H9 (cell line): Measurements from ENCODE around the gene ATPAF1. TPM values are rescaled to one million over a fixed set of nuclear protein-coding genes. Genes with fewer than 3 reads are reported as not detected.

Experiments
- DNase-seq: peaks from one replicate; pipeline ENCODE4 v3.0.0-alpha.2; 2017
- H2AFZ ChIP-seq: one replicate; pipeline ENCODE4 v1.6.1; 2013; ENCODE audit warnings: mild to moderate bottlenecking, low read length, control low read depth, moderate library complexity
- H2AK5ac ChIP-seq: 2 replicates; pipeline ENCODE4 v1.6.1; 2013; ENCODE audit warnings: low read length, control low read depth, mixed read lengths; ENCODE audit not compliant: insufficient read length
- H2BK120ac ChIP-seq: one replicate; pipeline ENCODE4 v1.6.1; 2013; ENCODE audit warnings: low read depth, mild to moderate bottlenecking, low read length, control low read depth, inconsistent platforms; ENCODE audit not compliant: poor library complexity, severe bottlenecking
- H2BK12ac ChIP-seq: 2 replicates; pipeline ENCODE4 v1.6.1; 2013; ENCODE audit warnings: low read length, control low read depth, mixed read lengths, low read depth; ENCODE audit not compliant: insufficient read length
- H2BK15ac ChIP-seq: 2 replicates; pipeline ENCODE4 v1.6.1; 2013; ENCODE audit warnings: low read depth, low read length, control low read depth
- H2BK20ac ChIP-seq: one replicate; pipeline ENCODE4 v1.6.1; 2013; ENCODE audit warnings: low read depth, mild to moderate bottlenecking, low read length, control low read depth, inconsistent platforms; ENCODE audit not compliant: poor library complexity, severe bottlenecking
- H2BK5ac ChIP-seq: 2 replicates; pipeline ENCODE4 v1.6.1; 2013; ENCODE audit warnings: low read length, control low read depth, mixed read lengths; ENCODE audit not compliant: insufficient read length
- H3K14ac ChIP-seq: 2 replicates; pipeline ENCODE4 v1.6.1; 2013; ENCODE audit warnings: low read length, control low read depth; ENCODE audit not compliant: insufficient read depth
- H3K18ac ChIP-seq: 2 replicates; pipeline ENCODE4 v1.6.1; 2013; ENCODE audit warnings: low read depth, mild to moderate bottlenecking, mixed read lengths, low read length, control low read depth; ENCODE audit not compliant: insufficient read length
- H3K23ac ChIP-seq: 2 replicates; pipeline ENCODE4 v1.6.1; 2013; ENCODE audit warnings: low read length, control low read depth, mixed read lengths, low read depth; ENCODE audit not compliant: insufficient read length
- H3K23me2 ChIP-seq: 2 replicates; pipeline ENCODE4 v1.6.1; 2013; ENCODE audit warnings: low read depth, mild to moderate bottlenecking, mixed read lengths, low read length, control low read depth; ENCODE audit not compliant: insufficient read length, poor library complexity, severe bottlenecking
- H3K27ac ChIP-seq: 2 replicates; pipeline ENCODE4 v1.5.1; 2013; ENCODE audit warnings: low read length, control low read depth, mixed read lengths, low read depth; ENCODE audit not compliant: insufficient read length
- H3K27me3 ChIP-seq: 2 replicates; pipeline ENCODE4 v1.6.1; 2013; ENCODE audit warnings: low read length, control low read depth, inconsistent platforms; ENCODE audit not compliant: insufficient read depth
- H3K4ac ChIP-seq: 2 replicates; pipeline ENCODE4 v1.6.1; 2013; ENCODE audit warnings: low read depth, mild to moderate bottlenecking, control low read depth, inconsistent platforms, low read length, moderate library complexity
- H3K4me1 ChIP-seq: 2 replicates; pipeline ENCODE4 v1.6.1; 2013; ENCODE audit warnings: low read length, control low read depth, inconsistent platforms; ENCODE audit not compliant: insufficient read depth
- H3K4me2 ChIP-seq: 2 replicates; pipeline ENCODE4 v1.6.1; 2013; ENCODE audit warnings: low read length, control low read depth, mixed read lengths; ENCODE audit not compliant: insufficient read length, insufficient read depth
- H3K56ac ChIP-seq: 2 replicates; pipeline ENCODE4 v1.6.1; 2013; ENCODE audit warnings: low read depth, mild to moderate bottlenecking, mixed read lengths, low read length, control low read depth; ENCODE audit not compliant: insufficient read length
- H3K79me1 ChIP-seq: 2 replicates; pipeline ENCODE4 v1.6.1; 2013; ENCODE audit warnings: low read depth, mild to moderate bottlenecking, moderate library complexity, low read length, control low read depth, inconsistent platforms; ENCODE audit not compliant: insufficient read depth, poor library complexity, severe bottlenecking
- H3K79me2 ChIP-seq: 2 replicates; pipeline ENCODE4 v1.6.1; 2013; ENCODE audit warnings: low read length, control low read depth, inconsistent platforms; ENCODE audit not compliant: insufficient read depth
- H3K9ac ChIP-seq: 2 replicates; pipeline ENCODE4 v1.6.1; 2013; ENCODE audit warnings: low read length, control low read depth, mixed read lengths; ENCODE audit not compliant: insufficient read length; ENCODE audit errors: extremely low read depth
- H3K9me3 ChIP-seq: one replicate; pipeline ENCODE4 v1.6.1; 2013; ENCODE audit warnings: low read depth, low read length, inconsistent platforms; ENCODE audit not compliant: control insufficient read depth
- H3T11ph ChIP-seq: one replicate; pipeline ENCODE4 v1.6.1; 2013; ENCODE audit warnings: mild to moderate bottlenecking, low read length, control low read depth, inconsistent platforms
- H4K20me1 ChIP-seq: one replicate; pipeline ENCODE4 v1.6.1; 2013; ENCODE audit not compliant: control insufficient read depth, insufficient read length, insufficient read depth
- H4K5ac ChIP-seq: 2 replicates; pipeline ENCODE4 v1.6.1; 2013; ENCODE audit warnings: low read depth, mild to moderate bottlenecking, mixed read lengths, low read length, control low read depth; ENCODE audit not compliant: insufficient read length
- H4K8ac ChIP-seq: replicated peaks from 2 replicates; pipeline ENCODE4 v1.6.1; 2013; ENCODE audit warnings: low read length, control low read depth, mixed read lengths, low read depth; ENCODE audit not compliant: insufficient read length
- H4K91ac ChIP-seq: 2 replicates; pipeline ENCODE4 v1.6.1; 2013; ENCODE audit warnings: low read depth, mild to moderate bottlenecking, moderate library complexity, mixed read lengths, low read length, control low read depth; ENCODE audit not compliant: insufficient read length
- H3K27ac Mint-ChIP-seq, 3 experiments: 2 replicates in 2 of 3; 3 replicates in 1 of 3; pipeline ENCODE4 v1.8.0; 2020 to 2021; ENCODE audit warnings: mixed read lengths in 3 of 3, mild to moderate bottlenecking in 1 of 3, moderate library complexity in 1 of 3
- H3K27me3 Mint-ChIP-seq: 2 replicates; pipeline ENCODE4 v1.8.0; 2021; ENCODE audit warnings: low read depth, mild to moderate bottlenecking, moderate library complexity, mixed read lengths
- H3K36me3 Mint-ChIP-seq, 3 experiments: 2 replicates in 2 of 3; 3 replicates in 1 of 3; pipeline ENCODE4 v1.8.0; 2020 to 2021; ENCODE audit warnings: low read depth in 3 of 3, mixed read lengths in 3 of 3; ENCODE audit not compliant: insufficient read depth in 1 of 3
- H3K4me1 Mint-ChIP-seq, 2 experiments: 2 replicates each; pipeline ENCODE4 v1.8.0; 2020; ENCODE audit warnings: mixed read lengths in 2 of 2
- H3K4me3 Mint-ChIP-seq, 2 experiments: 2 replicates in 1 of 2; 3 replicates in 1 of 2; pipeline ENCODE4 v1.8.0; 2020 to 2021; ENCODE audit warnings: mild to moderate bottlenecking in 2 of 2, mixed read lengths in 2 of 2, moderate library complexity in 1 of 2
- H3K9me3 Mint-ChIP-seq, 2 experiments: 2 replicates in 1 of 2; 3 replicates in 1 of 2; pipeline ENCODE4 v1.8.0; 2020; ENCODE audit warnings: mild to moderate bottlenecking in 2 of 2, mixed read lengths in 2 of 2, moderate library complexity in 1 of 2
- CTCF ChIP-seq: fragments of 200-600 bp; sonication (generic); conservative IDR thresholded peaks from 3 replicates; pipeline ENCODE4 v1.8.0; 2021; ENCODE audit warnings: antibody characterized with exemption, mild to moderate bottlenecking
- WGBS: extraction: QIAGEN DNeasy Blood & Tissue Kit; methylation state at CpG from one replicate; pipeline ENCODE4 v1.1.7; 2013; ENCODE audit warnings: missing lambda C conversion rate, low lambda C conversion rate, mixed read lengths; ENCODE audit not compliant: insufficient read length; ENCODE audit errors: extremely low coverage; 5-methylcytosine and 5-hydroxymethylcytosine counted together
- total RNA-seq: library from RNA; stranded (reverse); gene quantifications from 2 replicates; pipeline ENCODE4 v1.2.1, GENCODE V29; 2021

ATPAF1 gene
- total RNA-seq, 1 experiment from 2014 or later = 57.3 TPM

GRCh38 chr1:46594063-46594462 lies 74.1 kb downstream of the ATPAF1 start:
- no peak overlapping the region for H2AFZ ChIP-seq
- no peak overlapping the region for H3K27ac ChIP-seq
- Mint-ChIP-seq H3K36me3 (peaks cover 0 to 35% (median 0%) of the 10 kb centered on the region in 3 experiments; a peak in 5 of 7 replicates), H3K27me3 (no peaks in the 10 kb centered on the region), H3K9me3 (no peaks in the 10 kb centered on the region), H3K4me1 (peaks cover 0 to 1% of the 10 kb centered on the region in 2 experiments; a peak in 1 of 4 replicates), H3K27ac (no peak overlapping the region), H3K4me3 (no peak overlapping the region)
- no peak for DNase-seq
- no peak overlapping the region for H2BK15ac ChIP-seq
- no peak overlapping the region for H3K56ac ChIP-seq
- no peaks in the 10 kb centered on the region for H3K9me3 ChIP-seq
- TF ChIP-seq CTCF = no peak
- H4K20me1 ChIP-seq = no peaks in the 10 kb centered on the region
- H3K4me2 ChIP-seq = no peak overlapping the region
- no peak overlapping the region for H3T11ph ChIP-seq
- no peaks in the 10 kb centered on the region for H3K4me1 ChIP-seq
- H2BK12ac ChIP-seq = no peak overlapping the region
- H3K79me1 ChIP-seq = no peaks in the 10 kb centered on the region
- no peaks in the 10 kb centered on the region for H3K23me2 ChIP-seq
- H3K18ac ChIP-seq = no peak overlapping the region
- H3K14ac ChIP-seq = no peak overlapping the region
- no peak overlapping the region for H3K4ac ChIP-seq
- no peak overlapping the region for H3K9ac ChIP-seq
- no peaks in the 10 kb centered on the region for H3K27me3 ChIP-seq
- no peak overlapping the region for H3K23ac ChIP-seq
- no peak overlapping the region for H2BK120ac ChIP-seq
- no peak overlapping the region for H4K8ac ChIP-seq
- H4K91ac ChIP-seq = no peak overlapping the region
- whole genome bisulfite sequencing = no CpG with 5 or more reads among the region's 5 CpGs
- no peaks in the 10 kb centered on the region for H3K79me2 ChIP-seq
- H2BK20ac ChIP-seq = no peak overlapping the region
- H2AK5ac ChIP-seq = no peak overlapping the region
- no peak overlapping the region for H2BK5ac ChIP-seq
- no peak overlapping the region for H4K5ac ChIP-seq
